GM21390 (cell line): ENCODE measurements around the gene HEPN1.

ENCODE experiments used
- ATAC-seq: cut with Tn5 transposase; IDR thresholded peaks from one replicate; pipeline ENCODE4 v1.9.1; 2021; ENCODE audit not compliant: unreplicated experiment

Gene HEPN1

DNA sequence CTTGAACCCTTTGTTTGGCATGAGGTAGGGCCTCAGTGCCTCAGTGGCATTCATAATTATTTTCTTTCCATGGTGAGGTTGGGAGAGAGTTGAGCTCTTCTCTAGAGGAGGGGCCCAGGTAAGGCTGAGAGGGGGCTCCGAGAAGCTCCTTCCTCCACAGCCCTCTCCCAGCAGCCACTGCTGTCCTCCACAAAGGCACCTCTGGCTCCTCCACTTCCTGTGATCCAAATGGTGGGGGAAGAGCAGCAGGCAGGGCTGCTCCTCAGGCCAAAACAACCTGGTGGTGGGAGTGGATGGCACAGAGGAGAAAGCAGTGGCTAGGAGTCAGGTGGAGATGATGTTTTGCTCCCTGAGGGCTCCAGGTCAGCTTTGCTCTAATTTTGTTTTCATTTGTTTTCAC is 34.7 kb upstream of the HEPN1 start:
- no peak for ATAC-seq

DNA sequence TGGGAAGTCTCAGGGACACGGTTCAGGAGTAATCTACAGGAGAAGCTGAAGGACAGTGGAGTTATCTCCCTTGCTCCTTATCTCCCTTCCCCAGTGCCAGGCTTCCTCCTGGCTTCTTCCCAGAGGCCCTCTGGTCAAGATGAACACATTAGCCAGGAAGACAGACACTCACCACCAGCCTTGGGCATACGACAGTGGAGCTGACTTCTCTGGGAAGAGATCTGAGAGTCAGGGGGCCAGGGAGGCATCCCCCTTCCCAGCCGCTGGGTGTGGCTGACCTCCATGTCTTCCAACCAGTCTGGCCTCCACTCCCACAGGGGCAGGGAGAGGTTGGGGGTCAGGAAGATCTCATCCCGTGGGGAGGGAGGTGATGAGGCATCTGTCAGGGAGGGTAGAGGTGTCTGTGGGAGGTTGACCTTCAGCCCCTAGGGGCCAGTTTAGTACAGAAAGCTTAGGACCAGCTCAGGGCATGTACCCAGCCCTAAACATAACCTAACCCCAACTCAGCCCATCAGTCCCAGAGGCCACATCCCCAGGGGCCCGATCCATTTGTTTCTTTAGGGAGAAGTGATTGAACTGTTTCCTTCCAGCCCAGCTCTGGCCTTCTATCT is 34.1 kb upstream of the HEPN1 start:
- no peak for ATAC-seq

DNA sequence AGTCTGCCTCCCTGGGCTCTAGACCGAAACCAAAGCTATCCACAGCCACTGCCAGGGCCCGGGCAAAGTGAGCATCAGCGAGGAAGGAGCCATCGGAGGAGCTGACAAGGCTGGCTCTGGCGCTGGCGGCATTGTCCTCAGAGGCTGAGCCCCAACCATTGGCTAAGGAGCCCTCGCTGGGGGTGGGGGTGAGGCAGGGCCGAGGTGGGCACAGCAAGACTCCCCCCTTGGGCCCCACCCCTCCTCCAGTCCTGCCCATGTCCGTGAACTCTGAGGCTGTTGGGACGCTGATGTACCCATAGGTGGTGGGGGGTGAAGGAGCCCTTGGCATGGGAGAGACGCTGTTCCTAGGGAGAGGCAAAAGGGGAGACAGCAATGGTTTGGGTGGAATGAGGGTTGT is 32.6 kb upstream of the HEPN1 start:
- no peak for ATAC-seq

DNA sequence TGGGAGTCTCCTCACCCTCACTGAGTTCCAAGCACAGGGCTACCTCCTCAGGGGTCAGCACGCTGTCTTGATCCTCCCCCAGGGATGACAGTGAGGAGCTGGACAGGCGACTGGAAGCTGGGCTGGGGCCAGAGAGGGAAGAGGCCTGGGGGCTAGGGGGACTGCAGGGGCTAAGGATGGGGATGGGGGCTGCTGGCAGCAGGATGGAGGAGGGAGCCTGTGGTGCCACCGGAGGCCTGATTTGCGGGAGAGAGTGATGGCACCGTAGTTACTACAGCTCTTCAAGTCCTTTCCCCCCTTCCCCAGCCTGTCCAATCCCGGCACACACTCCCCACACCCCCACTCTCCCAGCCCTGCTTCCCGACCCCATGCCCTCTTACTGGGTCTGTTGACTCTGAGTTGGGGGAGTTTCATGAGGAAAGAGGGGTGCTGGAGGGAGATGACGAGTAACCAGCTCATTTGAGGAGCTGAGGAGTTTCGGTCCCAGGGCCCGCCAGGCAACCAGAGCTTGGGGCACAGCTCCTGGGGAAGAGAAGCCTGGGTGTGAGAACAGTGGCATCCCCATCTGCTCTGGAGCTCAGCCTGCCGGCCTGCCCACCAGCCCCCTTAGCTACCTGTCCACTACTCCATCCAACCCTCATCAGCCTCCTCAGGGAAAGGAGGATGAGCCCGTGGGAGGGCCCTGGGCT is 31.9 kb upstream of the HEPN1 start:
- ATAC-seq = no peak

DNA sequence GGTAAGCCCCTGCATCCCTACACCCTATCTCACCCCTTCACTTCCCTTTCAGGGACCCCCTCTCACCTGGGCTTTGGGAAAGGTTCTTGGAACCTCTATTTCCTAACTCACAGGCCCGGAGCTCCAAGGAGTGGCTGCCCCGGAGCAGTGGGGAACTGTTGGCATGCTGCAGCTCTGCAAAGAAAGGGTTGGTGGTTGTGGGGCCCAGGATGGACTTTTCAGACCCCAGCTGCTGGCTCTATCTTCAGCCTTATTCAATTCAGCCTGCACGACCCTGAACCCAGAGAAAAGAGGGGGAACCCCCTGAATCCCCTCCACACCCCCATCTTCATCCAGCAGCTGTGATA is 31.4 kb upstream of the HEPN1 start:
- no peak for ATAC-seq

GRCh38 chr11:124889191-124890091 is 29.6 kb upstream of the HEPN1 start:
- no peak for ATAC-seq

- ATAC-seq = no peak
Measured at GRCh38 chr11:124890151-124890550, 28.9 kb upstream of the HEPN1 start.

- ATAC-seq = no peak
Measured at GRCh38 chr11:124890683-124891372, 28.2 kb upstream of the HEPN1 start.

DNA sequence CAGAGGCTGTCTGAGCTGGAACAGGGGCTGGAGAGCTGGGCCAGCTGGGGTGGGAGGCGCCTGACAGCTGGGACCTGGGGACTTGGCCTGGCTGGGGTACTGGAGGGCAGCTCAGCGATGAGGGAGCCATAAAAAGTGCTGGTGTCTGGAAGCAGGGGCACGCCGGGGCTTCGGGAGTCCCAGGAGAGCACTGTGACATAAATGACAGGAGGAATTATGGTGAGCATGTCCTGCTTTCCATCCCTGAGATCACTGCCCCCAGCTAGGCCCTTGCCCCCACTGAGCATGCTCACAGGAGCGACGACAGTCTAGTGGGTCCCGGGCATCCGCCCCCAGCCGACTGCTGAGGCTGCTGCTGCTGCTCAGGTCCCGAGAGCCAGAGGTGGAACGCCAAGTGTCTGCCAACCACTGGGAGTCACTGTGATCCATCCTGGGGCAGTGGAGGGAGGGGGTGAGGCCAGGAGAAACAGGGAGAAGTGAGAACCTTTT is 27.6 kb upstream of the HEPN1 start:
- no peak for ATAC-seq

DNA sequence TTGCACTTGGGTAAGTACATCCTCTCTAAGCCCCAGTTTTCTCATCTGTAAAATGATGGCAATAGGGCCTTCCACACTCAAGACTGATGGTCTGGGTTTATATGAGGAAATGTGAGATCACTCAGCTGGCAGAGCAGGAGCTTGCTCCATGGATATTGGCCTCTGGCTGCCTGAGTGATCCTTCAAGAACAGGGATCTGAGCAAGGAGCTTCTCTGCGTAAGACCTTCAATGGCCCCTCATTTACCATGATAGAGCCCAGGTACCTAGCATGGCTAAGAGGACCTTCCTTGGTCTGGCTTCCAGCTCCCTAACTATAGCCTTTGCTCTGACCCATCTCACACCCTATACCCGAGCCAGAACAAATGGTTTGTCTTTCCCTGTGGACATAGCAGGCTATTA is 26.9 kb upstream of the HEPN1 start:
- no peak for ATAC-seq

DNA sequence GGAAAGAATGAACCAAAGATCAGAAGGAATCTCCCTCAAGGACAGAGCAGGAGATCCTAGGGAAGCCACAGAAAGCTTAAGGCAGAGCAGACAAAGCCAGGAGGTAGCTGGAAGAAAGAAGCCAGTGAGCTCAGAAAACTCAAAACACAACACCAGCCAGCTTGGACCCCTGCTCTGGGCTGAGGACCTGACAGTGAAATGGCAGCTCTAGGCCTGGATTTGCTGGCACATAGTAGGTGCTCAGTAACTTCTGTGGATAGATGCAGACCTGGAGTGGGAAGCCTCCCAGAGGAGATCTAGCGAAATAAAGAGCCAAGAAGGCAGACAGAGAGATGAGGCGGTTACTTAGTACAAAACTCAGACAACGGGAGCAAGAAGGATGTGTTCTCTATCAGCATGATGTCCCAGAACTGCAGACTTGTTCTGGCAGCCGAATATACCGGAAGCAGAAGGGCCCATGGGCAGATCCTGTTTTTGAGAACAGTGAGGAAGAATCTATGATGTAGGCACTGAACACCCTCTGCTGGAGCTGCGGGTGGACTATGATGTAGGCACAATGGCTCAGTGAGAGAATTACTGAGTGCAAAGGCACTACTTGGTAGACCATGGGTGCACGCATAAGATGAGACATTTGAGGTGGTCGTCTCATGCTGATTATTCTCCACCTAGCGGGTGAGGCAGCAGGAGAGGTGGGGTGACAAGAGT is 26.1 kb upstream of the HEPN1 start:
- no peak for ATAC-seq

GRCh38 chr11:124893781-124894401 is 25.2 kb upstream of the HEPN1 start:
- no peak for ATAC-seq

GRCh38 chr11:124894606-124895430 is 24.2 kb upstream of the HEPN1 start:
- no peak for ATAC-seq

DNA sequence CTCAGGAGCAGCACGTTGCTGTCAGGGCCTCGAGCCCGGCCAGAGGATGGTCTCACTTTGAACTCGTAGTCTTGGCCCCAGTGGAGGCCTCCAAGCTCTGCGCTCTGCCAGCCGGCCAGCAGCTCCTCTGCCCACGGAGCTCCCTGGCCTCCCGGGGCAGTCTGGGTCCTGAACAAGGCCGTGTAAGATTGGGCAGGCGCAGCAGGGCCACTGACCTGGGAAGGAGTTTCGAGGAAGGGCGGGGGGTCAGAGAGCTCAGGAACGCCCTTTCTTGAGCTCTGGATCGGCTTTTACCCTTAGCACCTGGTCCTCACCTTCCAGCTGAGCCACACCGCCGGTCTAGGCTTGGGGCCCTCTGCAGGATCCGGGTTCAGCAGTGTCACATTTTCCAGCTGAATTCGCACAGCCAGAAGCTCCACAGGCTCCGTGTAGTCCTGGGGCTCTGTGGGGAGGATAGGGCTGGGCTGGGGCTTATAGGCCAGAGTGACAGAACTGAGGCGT is 23.5 kb upstream of the HEPN1 start:
- ATAC-seq = no peak

DNA sequence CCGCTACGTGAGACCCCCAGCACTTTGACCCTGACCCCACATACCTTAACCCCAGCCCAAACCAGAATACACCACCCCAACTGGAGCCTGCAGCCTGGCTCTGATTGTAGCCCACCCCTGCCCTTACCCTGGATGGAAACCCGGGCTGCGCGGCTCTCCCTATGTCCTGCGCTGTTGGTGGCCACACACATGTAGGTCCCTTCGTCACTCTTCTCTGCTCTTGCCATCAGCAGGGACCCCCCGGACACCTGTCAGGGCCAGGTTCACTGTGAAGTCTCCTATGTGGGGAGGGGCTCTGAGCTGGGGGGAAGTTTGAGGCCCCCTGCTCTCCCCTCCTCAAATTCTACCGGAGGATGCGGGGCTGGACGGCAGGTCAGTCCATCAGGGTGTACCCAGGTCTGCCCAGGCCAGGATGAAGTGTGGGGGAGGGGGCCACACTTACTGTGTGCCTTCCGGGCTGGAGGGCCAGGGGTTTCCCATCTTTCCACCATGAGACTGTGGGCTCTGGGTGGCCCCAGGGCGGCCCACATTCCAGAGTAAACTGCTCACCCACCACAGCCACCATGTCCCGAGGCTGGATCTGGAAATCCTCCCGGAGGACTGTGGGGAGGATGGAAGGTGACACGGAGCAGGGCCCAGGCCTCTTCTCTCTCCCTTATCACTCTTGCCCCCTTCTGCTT is 22.8 kb upstream of the HEPN1 start:
- ATAC-seq = no peak

DNA sequence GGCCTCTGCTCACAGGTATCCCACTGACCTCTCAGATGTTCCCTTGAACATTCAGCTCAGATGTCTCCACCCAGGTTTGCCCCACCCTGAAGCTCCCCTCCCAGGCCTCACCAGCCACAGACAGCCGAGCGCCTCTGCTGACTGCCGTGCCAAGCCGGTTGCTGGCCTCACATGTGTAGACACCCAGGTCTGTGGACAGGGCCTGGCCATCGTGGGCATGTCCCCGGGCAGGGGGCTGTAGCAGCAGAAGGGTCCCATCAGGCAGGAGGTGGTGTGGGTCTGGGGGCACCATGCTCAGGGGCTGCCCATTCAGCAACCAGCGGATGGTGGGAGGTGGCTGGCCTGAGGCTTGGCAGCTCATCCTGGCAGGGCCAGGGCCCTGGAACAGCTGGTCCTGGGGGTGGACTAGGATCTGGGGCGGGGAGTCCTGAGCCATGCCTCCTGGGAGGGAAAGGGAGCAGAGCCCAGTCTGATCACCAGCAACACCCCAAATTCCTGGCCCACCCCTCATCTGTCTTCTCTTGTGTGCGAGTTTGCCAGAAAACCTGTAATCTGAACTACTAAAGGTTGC is 22.1 kb upstream of the HEPN1 start:
- no peak for ATAC-seq

GRCh38 chr11:124897674-124898262 is 21.3 kb upstream of the HEPN1 start, which contains the start of gene ROBO4:
Gene ROBO4 (minus strand): TSS chr11:124897865. CDS start chr11:124897795, 70 bp downstream.
- no peak for ATAC-seq

GRCh38 chr11:124898263-124898680 is 20.8 kb upstream of the HEPN1 start:
- ATAC-seq = no peak
